Stomach smooth muscle (tissue), 2 donors: ENCODE data around the gene NLRP9.

ENCODE experiments used
- H3K27ac ChIP-seq: one replicate; pipeline ENCODE4 v1.7.0; 2013; ENCODE audit warnings: mild to moderate bottlenecking, low read length, inconsistent platforms
- H3K27me3 ChIP-seq, 2 donors: one replicate each; pipeline ENCODE4 v1.7.0; 2013; ENCODE audit warnings: low read length in 2 of 2; ENCODE audit not compliant: insufficient read depth in 2 of 2, control insufficient read depth in 1 of 2
- H3K36me3 ChIP-seq, 2 donors: one replicate each; pipeline ENCODE4 v1.7.0; 2013; ENCODE audit warnings: low read length in 2 of 2; ENCODE audit not compliant: control insufficient read depth in 2 of 2, insufficient read depth in 2 of 2
- H3K4me1 ChIP-seq: one replicate; pipeline ENCODE4 v1.7.0; 2013; ENCODE audit warnings: low read length; ENCODE audit not compliant: control insufficient read depth, insufficient read depth
- H3K4me3 ChIP-seq, 2 donors: one replicate each; pipeline ENCODE4 v1.7.0; 2013; ENCODE audit warnings: low read length in 2 of 2
- H3K9ac ChIP-seq, 2 donors: one replicate each; pipeline ENCODE4 v1.7.0; 2013; ENCODE audit warnings: low read length in 2 of 2, mild to moderate bottlenecking in 1 of 2
- H3K9me3 ChIP-seq, 2 donors: one replicate each; pipeline ENCODE4 v1.7.0; 2013; ENCODE audit warnings: low read length in 2 of 2; ENCODE audit not compliant: control insufficient read depth in 2 of 2
- donor health status: healthy.
- donor health status: Pancreatic carcinoma.

Gene NLRP9

GRCh38 chr19:55660991-55661390, 77.2 kb downstream of the NLRP9 start:
- Histone ChIP-seq H3K27me3 (no peaks in the 10 kb centered on the region), H3K27ac (no peak overlapping the region), H3K4me3 (no peak overlapping the region), H3K9me3 (no peaks in the 10 kb centered on the region), H3K9ac (no peak overlapping the region), H3K4me1 (peaks cover 38% of the 10 kb centered on the region), H3K36me3 (peaks cover 38 to 49% of the 10 kb centered on the region in 2 donors)

GRCh38 chr19:55660404-55660803, 77.8 kb downstream of the NLRP9 start:
- no peak overlapping the region for H3K4me3 ChIP-seq
- H3K4me1 ChIP-seq: peaks cover 43% of the 10 kb centered on the region
- no peaks in the 10 kb centered on the region for H3K9me3 ChIP-seq
- H3K36me3 ChIP-seq: peaks cover 37 to 47% of the 10 kb centered on the region in 2 donors
- no peaks in the 10 kb centered on the region for H3K27me3 ChIP-seq
- no peak overlapping the region for H3K9ac ChIP-seq
- H3K27ac ChIP-seq: no peak overlapping the region

- Histone ChIP-seq H3K4me1 (peaks cover 44% of the 10 kb centered on the region), H3K36me3 (peaks cover 37 to 44% of the 10 kb centered on the region in 2 donors), H3K4me3 (no peak overlapping the region), H3K27ac (no peak overlapping the region), H3K27me3 (no peaks in the 10 kb centered on the region), H3K9ac (no peak overlapping the region), H3K9me3 (no peaks in the 10 kb centered on the region)
Measured at GRCh38 chr19:55659822-55660221, 78.4 kb downstream of the NLRP9 start.

GRCh38 chr19:55658846-55659459, 79.2 kb downstream of the NLRP9 start:
- Histone ChIP-seq H3K27me3 (no peaks in the 10 kb centered on the region), H3K36me3 (peaks cover 32 to 36% of the 10 kb centered on the region in 2 donors), H3K9me3 (no peaks in the 10 kb centered on the region), H3K4me3 (peak overlapping the region in 1 of 2 donors; percentile 3), H3K27ac (no peak overlapping the region), H3K9ac (no peak overlapping the region), H3K4me1 (peaks cover 44% of the 10 kb centered on the region)
